Peyer's patch (tissue), 4 donors: ENCODE results near the gene ARV1. TPM values are rescaled to one million over a fixed set of nuclear protein-coding genes. Genes with fewer than 3 reads are reported as not detected.
"Not testable (repeated sequence)": the region's sequence is repeated elsewhere in the genome, so short reads cannot be mapped to it uniquely, and the experiment has no call there.

Experiments
- DNase-seq, 3 donors: peaks; one replicate each; pipeline ENCODE4 v3.0.0-alpha.2; 2017 to 2019
- H3K27ac ChIP-seq, 4 donors: fragments of 200-600 bp; sonication (generic); one replicate each; pipeline ENCODE4 v1.5.1; 2016 to 2019
- H3K27me3 ChIP-seq, 2 donors: fragments of 200-600 bp; sonication (generic); one replicate each; pipeline ENCODE4 v1.5.1; 2019
- H3K36me3 ChIP-seq, 3 donors: fragments of 200-600 bp; sonication (generic); one replicate each; pipeline ENCODE4 v1.5.1; 2016 to 2019
- H3K4me1 ChIP-seq, 4 donors: fragments of 200-600 bp; sonication (generic); one replicate each; pipeline ENCODE4 v1.5.1; 2016 to 2019
- H3K4me3 ChIP-seq, 4 donors: fragments of 200-600 bp; sonication (generic); 1 replicate in 3 of 4; 2 replicates in 1 of 4; pipeline ENCODE4 v1.5.1; 2016 to 2019; ENCODE audit warnings: mild to moderate bottlenecking in 1 of 4
- H3K9me3 ChIP-seq, 4 donors: fragments of 200-600 bp; sonication (generic); one replicate each; pipeline ENCODE4 v1.5.1; 2016 to 2019; ENCODE audit warnings: mild to moderate bottlenecking in 1 of 4
- CTCF ChIP-seq, 6 experiments: fragments of 450-650 bp in 4 of 6; fragments of 200-600 bp in 2 of 6; sonication (generic) in 1 of 6; IDR thresholded peaks; one replicate each; pipeline ENCODE4 v1.5.1; 2017 to 2019; ENCODE audit warnings: antibody characterized with exemption in 6 of 6, mild to moderate bottlenecking in 3 of 6, moderate library complexity in 1 of 6
- POLR2A ChIP-seq, 2 donors: fragments of 450-650 bp; IDR thresholded peaks; one replicate each; pipeline ENCODE4 v1.5.1; 2017; ENCODE audit warnings: antibody characterized with exemption in 2 of 2, mild to moderate bottlenecking in 2 of 2, moderate library complexity in 2 of 2
- total RNA-seq, 4 donors: library from RNA; depleted of rRNA; stranded (reverse); fragments of >200 nt; gene quantifications; one replicate each; pipeline ENCODE4 v1.1.0, GENCODE V29; 2016

The ARV1 gene
- total RNA-seq, 4 donors from 2014 or later, result 13.2 to 28.9 (median 21.0) TPM

- peaks cover 0 to 37% (median 2%) of the 10 kb centered on the region in 4 donors for H3K4me1 ChIP-seq
- no peaks in the 10 kb centered on the region for H3K27me3 ChIP-seq
- H3K36me3 ChIP-seq, result no peaks in the 10 kb centered on the region
- no peaks in the 10 kb centered on the region for H3K9me3 ChIP-seq
- H3K4me3 ChIP-seq, result peak overlapping the region; percentile 73 to 99 (median 96)
- peak overlapping the region; percentile 40 to 97 (median 68) for H3K27ac ChIP-seq
- DNase-seq, result peak; percentile 31 to 58 (median 52)
- TF ChIP-seq POLR2A (IDR thresholded peaks at IDR 0.05), result no peak
- no peak for TF ChIP-seq CTCF (IDR thresholded peaks at IDR 0.05)
Measured at GRCh38 chr1:230977761-230978490, 968 bp upstream of the ARV1 start.

- no peak for DNase-seq
- no peaks in the 10 kb centered on the region for H3K9me3 ChIP-seq
- H3K4me3 ChIP-seq, result peak overlapping the region; percentile 73 to 99 (median 96)
- H3K27ac ChIP-seq, result peak overlapping the region; percentile 57 to 97 (median 68)
- no peak for TF ChIP-seq CTCF (IDR thresholded peaks at IDR 0.05)
- no peak for TF ChIP-seq POLR2A (IDR thresholded peaks at IDR 0.05)
- H3K4me1 ChIP-seq, result peaks cover 0 to 39% (median 2%) of the 10 kb centered on the region in 4 donors
- no peaks in the 10 kb centered on the region for H3K36me3 ChIP-seq
- H3K27me3 ChIP-seq, result no peaks in the 10 kb centered on the region
Measured at GRCh38 chr1:230979389-230979716, 459 bp downstream of the ARV1 start.

- Histone ChIP-seq H3K27ac (no peak overlapping the region), H3K36me3 (no peaks in the 10 kb centered on the region), H3K4me3 (peak overlapping the region in 2 of 4 donors; percentile 97 to 99), H3K27me3 (no peaks in the 10 kb centered on the region), H3K9me3 (no peaks in the 10 kb centered on the region), H3K4me1 (peaks cover 0 to 39% (median 2%) of the 10 kb centered on the region in 4 donors)
- TF ChIP-seq CTCF (IDR thresholded peaks at IDR 0.05) (no peak), POLR2A (IDR thresholded peaks at IDR 0.05) (no peak)
- no peak for DNase-seq
Measured at GRCh38 chr1:230979952-230980351, 1.1 kb downstream of the ARV1 start.

- DNase-seq, result no peak
- Histone ChIP-seq H3K27me3 (no peaks in the 10 kb centered on the region), H3K36me3 (no peaks in the 10 kb centered on the region), H3K4me3 (no peak overlapping the region), H3K27ac (no peak overlapping the region), H3K9me3 (no peaks in the 10 kb centered on the region), H3K4me1 (peaks cover 0 to 31% (median 0%) of the 10 kb centered on the region in 4 donors)
- no peak for TF ChIP-seq POLR2A (IDR thresholded peaks at IDR 0.05)
- no peak for TF ChIP-seq CTCF (IDR thresholded peaks at IDR 0.05)
Measured at GRCh38 chr1:230982696-230983095, 3.8 kb downstream of the ARV1 start.

GRCh38 chr1:230983811-230984210 lies 4.9 kb downstream of the ARV1 start:
- peaks cover 0 to 32% (median 0%) of the 10 kb centered on the region in 4 donors for H3K4me1 ChIP-seq
- H3K27me3 ChIP-seq, result no peaks in the 10 kb centered on the region
- TF ChIP-seq POLR2A (IDR thresholded peaks at IDR 0.05) (no peak), CTCF (IDR thresholded peaks at IDR 0.05) (no peak)
- no peaks in the 10 kb centered on the region for H3K9me3 ChIP-seq
- H3K27ac ChIP-seq, result no peak overlapping the region
- H3K4me3 ChIP-seq, result no peak overlapping the region
- no peaks in the 10 kb centered on the region for H3K36me3 ChIP-seq
- DNase-seq, result no peak

GRCh38 chr1:230984622-230985515 lies 6.0 kb downstream of the ARV1 start:
- not testable (repeated sequence) for H3K9me3 ChIP-seq, H3K4me3 ChIP-seq, H3K27me3 ChIP-seq, DNase-seq, H3K36me3 ChIP-seq
- peak overlapping the region in 2 of 4 donors; percentile 17 to 31 for H3K27ac ChIP-seq
- peaks cover 0 to 27% (median 0%) of the 10 kb centered on the region in 4 donors for H3K4me1 ChIP-seq
